HG03108 (cell line): Measurements from ENCODE around the gene MAGEA8.
"Not testable (repeated sequence)": the region's sequence is repeated elsewhere in the genome, so short reads cannot be mapped to it uniquely, and the experiment has no call there.

Source experiments
- ATAC-seq: cut with Tn5 transposase; IDR thresholded peaks from one replicate; pipeline ENCODE4 v1.9.1; 2021; ENCODE audit warnings: moderate library complexity; ENCODE audit not compliant: unreplicated experiment

The MAGEA8 gene

DNA sequence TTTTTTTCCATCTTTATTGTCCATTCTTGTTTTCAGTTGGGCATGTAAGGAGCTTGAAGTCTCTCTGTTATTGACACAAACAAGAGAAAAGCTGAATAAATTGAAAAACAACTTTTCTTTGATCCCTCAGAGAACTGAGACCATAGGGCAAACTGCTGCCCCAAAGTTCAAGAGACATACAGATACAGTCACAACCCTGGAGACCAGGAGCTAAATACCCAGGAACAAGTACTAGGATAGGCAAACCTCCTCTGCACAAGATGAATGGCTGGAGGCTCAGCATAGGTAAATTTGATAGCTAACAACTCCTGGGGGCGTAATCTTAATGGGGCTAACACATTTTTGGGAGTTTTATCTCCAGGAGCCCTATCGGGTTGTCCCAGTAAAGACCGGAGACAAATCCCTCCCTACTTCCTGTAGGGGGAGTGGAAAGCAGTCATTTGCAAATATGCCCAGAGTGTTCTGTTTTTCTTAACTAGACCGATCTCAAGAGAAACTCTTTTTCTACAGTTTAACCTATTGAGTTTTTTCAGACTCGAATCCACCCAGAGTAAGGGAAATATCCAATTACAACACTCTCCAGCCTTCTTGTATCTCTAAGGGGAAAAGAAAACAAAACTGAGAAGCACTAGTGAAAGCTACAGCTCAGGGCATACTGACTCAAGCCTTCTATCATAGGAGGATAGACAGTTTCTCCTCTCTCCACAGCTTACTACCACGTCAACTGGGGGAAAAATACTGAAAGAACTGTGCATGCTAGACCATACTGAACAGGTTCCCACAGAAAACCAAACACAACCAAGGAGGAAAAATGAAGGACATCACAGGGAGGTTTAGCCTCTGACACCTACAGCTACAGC lies 23.1 kb downstream of the MAGEA8 start:
- peak; percentile 72 for ATAC-seq

GRCh38 chrX:149908308-149908707 lies 27.3 kb downstream of the MAGEA8 start:
- ATAC-seq: no peak

DNA sequence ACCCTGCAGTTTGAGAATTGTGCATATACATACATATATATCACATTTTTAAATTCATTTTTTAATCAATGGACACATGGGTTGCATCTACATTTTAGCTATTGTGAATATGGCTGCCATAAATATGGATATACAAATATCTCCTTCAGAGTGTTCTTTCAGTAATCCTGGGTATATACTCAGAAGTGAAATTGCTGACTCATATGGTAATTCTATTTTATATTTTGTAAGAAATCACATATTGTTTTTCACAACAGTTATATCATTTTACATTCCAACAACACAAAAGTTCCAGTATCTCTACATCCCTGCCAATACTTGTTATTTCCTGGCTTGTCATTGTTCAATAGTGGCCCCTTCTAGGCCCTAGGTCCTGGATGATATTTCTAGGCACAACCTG lies 27.7 kb downstream of the MAGEA8 start:
- ATAC-seq: no peak

DNA sequence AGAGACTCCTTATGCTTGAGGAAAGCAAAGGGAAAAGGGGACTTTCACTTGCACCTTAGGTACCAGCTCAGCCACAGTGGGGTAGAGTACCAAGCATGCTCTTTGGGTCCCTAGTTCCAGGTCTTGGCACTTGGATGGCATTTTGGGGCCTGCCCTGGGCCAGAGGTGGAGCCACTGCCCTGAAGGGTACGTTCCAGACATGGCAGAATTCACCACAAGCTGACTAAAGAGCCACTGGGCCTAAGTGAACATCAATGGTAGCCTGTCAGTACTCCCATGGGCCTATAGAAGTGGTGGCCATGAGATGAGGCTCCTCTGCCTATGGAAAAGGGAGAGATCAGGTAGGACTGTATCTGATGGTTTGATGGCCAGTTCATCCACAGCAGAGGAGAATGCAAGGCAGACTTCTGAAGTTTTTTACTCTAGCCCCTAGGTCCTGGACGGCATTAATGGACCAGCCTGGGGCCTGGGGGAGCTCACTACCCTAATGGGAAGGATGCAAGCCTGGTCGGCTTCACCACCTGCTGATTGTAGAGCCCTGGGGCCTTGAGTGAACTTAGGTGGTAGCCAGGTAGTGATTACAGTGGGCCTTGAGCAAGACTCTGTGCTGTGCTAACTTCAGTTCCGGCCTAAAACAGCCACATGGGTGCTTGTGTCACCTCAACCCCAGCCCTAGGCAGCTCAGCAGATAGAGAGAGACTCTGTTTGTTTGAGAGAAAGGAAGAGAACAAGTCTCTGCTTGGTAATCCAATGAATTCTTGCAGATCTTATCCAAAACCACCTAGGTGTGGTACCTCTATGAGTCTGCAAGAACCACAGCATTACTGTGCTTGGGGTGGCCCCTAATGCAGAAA lies 28.6 kb downstream of the MAGEA8 start:
- ATAC-seq: no peak

DNA sequence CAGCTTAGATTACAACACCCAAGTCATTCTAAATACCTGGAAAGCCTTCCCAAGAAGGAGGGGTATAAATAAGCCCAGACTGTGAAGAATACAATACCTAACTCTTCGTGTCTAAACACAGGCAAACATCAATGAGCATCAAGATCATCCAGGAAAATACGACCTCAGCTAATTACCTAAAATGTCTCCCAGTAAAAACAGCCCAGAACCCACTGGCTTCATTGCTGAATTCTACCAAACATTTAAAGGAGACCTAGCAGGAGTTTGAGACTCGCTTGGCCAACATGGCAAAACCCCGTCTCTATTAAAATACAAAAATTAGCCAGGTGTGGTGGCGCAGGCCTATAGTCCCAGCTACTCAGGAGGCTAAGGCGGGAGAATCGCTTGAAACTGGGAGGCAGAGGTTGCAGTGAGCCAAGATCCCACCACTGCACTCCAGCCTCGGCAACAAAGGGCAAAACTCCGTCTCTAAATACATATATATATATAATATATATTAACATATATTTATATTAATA lies 29.3 kb downstream of the MAGEA8 start:
- no peak for ATAC-seq

GRCh38 chrX:149916745-149917392 lies 35.9 kb downstream of the MAGEA8 start:
- peak; percentile 83 for ATAC-seq

DNA sequence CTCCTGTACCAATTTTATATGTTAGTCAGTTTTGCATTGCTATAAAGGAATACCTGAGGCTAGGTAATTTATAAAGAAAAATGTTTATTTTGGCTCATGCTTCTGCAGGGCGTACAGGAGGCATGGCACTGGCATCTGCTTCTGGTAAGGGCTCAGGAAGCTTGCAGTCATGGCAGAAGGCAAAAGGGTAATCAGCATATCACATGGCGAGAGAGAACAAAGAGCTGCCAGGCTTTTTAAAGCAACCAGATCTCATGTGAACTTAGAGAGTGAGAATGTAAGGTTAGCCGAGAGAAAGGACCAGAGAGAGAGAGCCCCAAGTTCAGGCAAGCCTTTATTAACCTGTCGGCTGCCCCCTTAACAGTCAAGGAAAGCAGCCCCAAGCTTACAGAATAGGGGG lies 42.9 kb downstream of the MAGEA8 start:
- ATAC-seq: not testable (repeated sequence)

- not testable (repeated sequence) for ATAC-seq
Measured at GRCh38 chrX:149924434-149924833, 43.5 kb downstream of the MAGEA8 start.

GRCh38 chrX:149927245-149927963 lies 46.4 kb downstream of the MAGEA8 start:
- ATAC-seq: peak; percentile 30

DNA sequence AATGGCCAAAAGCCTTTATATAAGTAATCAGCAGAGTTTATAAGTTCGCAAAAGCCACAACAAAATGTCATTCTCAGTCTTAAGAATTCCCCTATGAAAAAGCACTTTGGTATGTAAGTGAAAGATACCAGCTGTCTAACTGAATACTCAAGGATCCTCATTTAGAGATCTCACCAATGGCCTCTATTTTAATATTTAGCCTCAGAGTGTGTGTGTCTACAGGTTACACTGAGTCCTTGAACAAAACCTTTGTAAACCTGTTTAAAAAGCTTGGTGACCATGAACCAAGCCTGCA lies 46.9 kb downstream of the MAGEA8 start:
- ATAC-seq: peak; percentile 31

GRCh38 chrX:149928635-149929034 lies 47.7 kb downstream of the MAGEA8 start:
- not testable (repeated sequence) for ATAC-seq

DNA sequence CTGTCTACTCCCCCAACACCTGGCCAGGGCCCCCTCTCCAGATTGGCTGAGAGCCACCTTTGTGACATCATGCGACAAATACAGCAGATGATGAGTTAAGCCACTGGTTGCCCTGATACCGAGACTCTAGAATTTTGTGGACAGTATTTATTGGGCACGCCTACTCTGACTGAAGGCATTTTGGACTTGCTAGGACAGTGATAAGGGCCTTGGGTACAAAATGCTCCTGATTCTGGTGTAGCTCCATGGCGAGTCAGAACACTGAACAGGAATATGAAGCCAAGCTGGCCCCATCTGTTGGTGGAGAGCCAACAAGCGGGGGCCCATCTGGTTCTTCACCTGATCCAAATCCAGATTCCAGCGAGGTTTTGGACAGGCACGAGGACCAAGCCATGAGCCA lies 48.4 kb downstream of the MAGEA8 start, which contains the start of gene HSFX4:
Gene HSFX4, plus strand, starts transcription at position 174 of the 400 bp plus-strand sequence. Its CDS starts 72 bp downstream, at position 246.
- not testable (repeated sequence) for ATAC-seq

- ATAC-seq: not testable (repeated sequence)
Measured at GRCh38 chrX:149931355-149931754, 50.4 kb downstream of the MAGEA8 start.

DNA sequence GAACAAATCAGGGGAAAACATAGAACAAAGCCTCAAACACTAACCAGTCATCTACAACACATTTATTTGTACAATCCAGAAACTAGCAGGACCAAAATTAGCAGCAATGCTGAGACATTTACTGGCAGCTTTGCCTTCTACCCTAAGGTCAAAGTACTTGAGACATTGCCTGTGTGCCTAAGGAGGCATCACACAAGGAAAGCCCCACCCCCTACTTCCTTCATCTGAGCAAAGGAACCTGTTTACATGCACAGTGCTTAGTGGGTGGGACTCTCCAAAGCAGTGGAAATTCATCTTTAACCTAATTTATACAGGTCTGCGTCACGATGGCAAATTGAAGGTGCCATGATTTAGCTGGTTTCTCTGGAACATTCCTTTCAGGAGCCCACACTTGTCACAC lies 51.2 kb downstream of the MAGEA8 start:
- not testable (repeated sequence) for ATAC-seq

DNA sequence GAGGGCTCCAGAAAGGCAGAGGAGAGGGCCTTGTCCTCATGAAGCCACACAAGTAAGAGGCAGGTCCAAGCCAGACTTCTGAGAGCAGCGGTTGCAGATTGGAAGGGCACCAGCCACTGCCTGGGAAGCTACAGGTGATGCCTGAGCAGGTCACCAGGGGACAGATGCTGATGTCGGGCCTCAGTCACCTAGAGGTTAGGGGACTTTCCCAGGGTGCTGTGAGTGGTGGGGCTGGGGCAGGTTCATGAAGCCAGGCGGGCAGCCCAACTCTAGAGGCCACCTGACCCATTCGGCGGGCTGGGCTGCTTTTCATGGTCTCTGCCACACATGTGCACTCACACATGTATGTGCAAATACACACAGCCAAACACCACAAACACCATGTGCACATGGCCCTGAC lies 52.0 kb downstream of the MAGEA8 start:
- not testable (repeated sequence) for ATAC-seq

DNA sequence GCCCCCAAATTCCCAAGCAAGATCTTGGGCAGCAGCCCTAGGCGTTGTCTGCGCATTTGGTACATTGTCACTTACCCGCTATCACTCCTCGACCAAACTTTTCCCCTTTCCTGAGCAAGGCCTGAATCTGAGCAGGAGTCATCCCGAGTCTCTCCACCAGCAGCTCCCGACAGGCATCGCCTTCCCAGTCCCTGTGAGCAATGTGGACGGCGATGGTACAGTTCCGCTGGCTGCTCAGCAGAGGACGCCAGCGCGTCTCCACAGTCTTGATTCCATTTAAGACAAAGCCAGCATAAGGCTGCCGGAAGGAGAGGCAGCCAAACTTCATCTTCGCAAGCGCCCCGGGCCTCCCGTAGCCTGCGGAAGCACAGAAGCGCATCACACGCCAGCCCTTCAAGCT lies 52.6 kb downstream of the MAGEA8 start:
- ATAC-seq: not testable (repeated sequence)
